Fibroblast of skin of right biceps (primary cell): Measurements from ENCODE around the gene HOXB5.

Experiments
- DNase-seq: peaks from one replicate; pipeline ENCODE4 v3.0.0-alpha.2; 2013

Gene HOXB5

GRCh38 chr17:48570325-48571023 lies 23.1 kb downstream of the HOXB5 start:
- peak; percentile 75 for DNase-seq

GRCh38 chr17:48569674-48570324 lies 23.8 kb downstream of the HOXB5 start:
- peak; percentile 59 for DNase-seq

- no peak for DNase-seq
These were observed 24.4 kb downstream of the HOXB5 start for GRCh38 chr17:48569240-48569582.

GRCh38 chr17:48568499-48569239 lies 24.9 kb downstream of the HOXB5 start:
- peak; percentile 68 for DNase-seq

GRCh38 chr17:48567646-48568354 lies 25.8 kb downstream of the HOXB5 start:
- no peak for DNase-seq

- DNase-seq, result no peak
These were observed 26.4 kb downstream of the HOXB5 start for GRCh38 chr17:48567209-48567608.

GRCh38 chr17:48566717-48567116 lies 26.9 kb downstream of the HOXB5 start:
- no peak for DNase-seq

- DNase-seq, result peak; percentile 61
These were observed 27.5 kb downstream of the HOXB5 start for GRCh38 chr17:48565925-48566710.

- DNase-seq, result peak; percentile 48
These were observed 28.5 kb downstream of the HOXB5 start for GRCh38 chr17:48565022-48565554.

- peak; percentile 57 for DNase-seq
These were observed 29.2 kb downstream of the HOXB5 start for GRCh38 chr17:48564188-48565021.

GRCh38 chr17:48563867-48564187 lies 29.8 kb downstream of the HOXB5 start:
- no peak for DNase-seq

- DNase-seq, result peak; percentile 58
These were observed 30.2 kb downstream of the HOXB5 start for GRCh38 chr17:48563385-48563838.

- DNase-seq, result no peak
These were observed 30.6 kb downstream of the HOXB5 start for GRCh38 chr17:48562934-48563333.

GRCh38 chr17:48561884-48562810 lies 31.4 kb downstream of the HOXB5 start:
- DNase-seq, result peak; percentile 89

- DNase-seq, result peak; percentile 75
These were observed 33.5 kb downstream of the HOXB5 start for GRCh38 chr17:48559840-48560817.

GRCh38 chr17:48559122-48559839 lies 34.3 kb downstream of the HOXB5 start:
- DNase-seq, result no peak

- DNase-seq, result no peak
These were observed 34.8 kb downstream of the HOXB5 start for GRCh38 chr17:48558831-48559121.

GRCh38 chr17:48558057-48558830 lies 35.3 kb downstream of the HOXB5 start:
- no peak for DNase-seq
